Stimulated activated CD4-positive, alpha-beta T cell treated with anti-CD3 and anti-CD28 coated beads, Interleukin-1b, Interleukin-23, amount 100 ng/mL, for 4 hours (primary cell): Measurements from ENCODE around the gene NFATC1.
"Not testable (repeated sequence)": the region's sequence is repeated elsewhere in the genome, so short reads cannot be mapped to it uniquely, and the experiment has no call there.

ENCODE experiments used
- DNase-seq, 2 donors: peaks; one replicate each; pipeline ENCODE4 v3.0.0-alpha.2; 2020; ENCODE audit warnings: low read depth in 2 of 2

NFATC1 gene

DNA sequence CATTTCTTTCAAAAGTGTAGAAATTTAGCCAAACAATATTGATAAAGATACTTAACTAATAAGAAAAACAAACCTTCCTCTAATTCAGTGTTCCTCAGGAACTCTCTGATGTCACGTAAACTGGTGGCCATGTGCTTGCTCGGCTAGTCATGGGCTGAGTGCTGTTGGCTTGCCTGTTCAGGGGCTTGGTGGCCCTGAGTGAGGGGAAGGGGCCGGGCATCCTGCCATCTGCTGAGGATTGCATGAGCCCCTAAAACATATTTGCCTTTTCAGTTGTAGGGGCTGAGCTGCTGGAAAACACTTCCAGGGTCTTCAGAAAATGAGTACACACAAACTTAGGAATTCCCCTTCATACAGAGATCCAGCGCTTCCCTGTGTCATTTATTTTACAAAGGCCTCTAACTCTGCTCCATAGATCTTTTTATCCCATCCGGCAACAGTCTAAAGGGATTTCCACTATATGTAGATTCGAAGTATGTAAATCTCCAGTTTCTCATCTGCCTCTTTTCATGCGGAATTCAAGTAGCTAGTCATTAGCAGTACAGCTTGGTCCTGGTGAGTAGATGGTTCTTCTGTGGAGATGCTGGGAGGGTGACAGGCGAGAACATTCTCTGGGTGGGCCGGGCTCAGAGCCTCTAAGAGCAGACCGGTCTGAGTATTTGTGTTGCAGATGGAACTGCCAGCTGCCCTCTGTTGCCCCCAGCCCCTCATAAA lies 20.1 kb upstream of the NFATC1 start:
- no peak for DNase-seq

DNA sequence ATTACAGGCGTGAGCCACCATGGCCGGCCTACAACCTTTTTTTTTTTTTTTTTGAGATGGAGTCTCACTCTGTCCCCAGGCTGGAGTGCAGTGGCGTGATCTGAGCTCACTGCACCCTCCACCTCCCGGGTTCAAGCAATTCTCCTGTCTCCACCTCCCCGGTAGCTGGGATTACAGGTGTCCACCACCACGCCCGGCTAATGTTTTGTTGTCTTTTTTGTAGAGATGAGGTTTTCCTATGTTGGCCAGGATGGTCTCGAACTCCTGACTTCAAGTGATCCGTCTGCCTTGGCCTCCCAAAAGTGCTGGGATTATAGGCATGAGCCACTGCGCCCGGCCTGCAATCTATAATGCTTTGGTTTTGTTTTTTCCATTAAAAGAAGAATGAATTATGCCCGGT lies 19.1 kb upstream of the NFATC1 start:
- DNase-seq: not testable (repeated sequence)

DNA sequence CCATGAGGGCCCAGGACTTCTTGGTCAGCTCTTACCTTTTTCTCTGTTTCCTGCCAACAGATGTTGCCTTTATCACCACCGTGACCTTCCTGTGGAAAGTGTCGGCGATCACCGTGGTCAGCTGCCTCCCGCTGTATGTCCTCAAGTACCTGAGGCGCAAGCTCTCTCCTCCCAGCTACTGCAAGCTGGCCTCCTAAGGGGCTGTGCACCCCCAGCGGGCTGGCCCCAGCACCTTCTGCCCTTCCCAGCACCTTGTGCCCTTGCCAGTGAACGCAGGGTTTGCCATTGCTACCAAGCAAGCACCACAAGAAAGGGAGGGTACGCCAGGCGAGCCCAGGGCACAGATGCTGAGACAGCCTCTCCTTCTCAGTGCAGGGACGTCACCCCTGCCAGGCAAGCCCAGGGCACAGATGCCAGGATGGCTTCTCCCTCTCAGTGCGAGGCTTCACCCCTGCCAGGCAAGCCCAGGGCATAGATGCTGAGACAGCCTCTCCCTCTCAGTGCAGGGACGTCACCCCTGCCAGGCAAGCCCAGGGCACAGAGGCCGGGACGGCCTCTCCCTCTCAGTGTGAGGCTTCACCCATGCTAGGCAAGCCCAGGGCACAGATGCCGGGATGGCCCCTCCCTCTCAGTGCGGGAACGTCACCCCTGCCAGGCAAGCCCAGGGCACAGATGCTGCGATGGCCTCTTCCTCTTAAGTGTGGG lies 18.4 kb upstream of the NFATC1 start:
- no peak for DNase-seq

DNA sequence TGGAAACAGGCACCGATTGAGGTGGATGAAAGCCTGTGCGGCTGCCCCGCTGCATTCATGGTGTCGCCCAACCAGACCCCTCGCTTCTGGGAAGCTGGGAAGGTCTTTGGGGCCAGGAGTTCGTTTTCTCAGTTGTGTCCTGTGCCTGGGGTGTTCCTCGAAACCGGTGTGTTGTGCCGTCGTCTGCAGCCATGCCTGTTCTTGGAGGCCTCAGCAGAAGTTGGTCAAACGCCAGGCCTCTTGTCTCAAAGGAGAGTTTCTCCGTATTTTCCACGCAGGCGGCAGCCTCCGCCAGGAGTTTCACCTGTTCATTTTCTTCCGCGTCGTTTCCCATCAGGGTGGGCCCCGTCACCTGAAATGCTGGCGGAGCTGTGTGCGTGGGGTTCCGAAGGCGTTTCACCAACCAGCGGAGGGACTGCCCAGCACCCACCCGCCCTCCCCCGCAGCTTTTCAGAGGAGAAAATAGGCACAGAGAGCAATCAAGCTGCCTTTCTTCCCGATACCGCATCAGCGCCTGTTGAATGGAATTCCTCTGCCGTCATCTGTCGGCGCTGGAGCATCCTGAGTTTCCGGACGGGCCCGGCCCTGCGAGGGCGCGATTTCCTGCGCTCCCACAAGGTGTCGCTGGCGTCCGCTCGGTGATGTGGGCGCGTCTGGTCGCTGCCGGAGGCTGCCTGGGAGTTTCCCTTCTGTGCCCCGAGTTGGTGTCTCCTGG lies 17.0 kb upstream of the NFATC1 start:
- peak; percentile 82 to 84 for DNase-seq

DNA sequence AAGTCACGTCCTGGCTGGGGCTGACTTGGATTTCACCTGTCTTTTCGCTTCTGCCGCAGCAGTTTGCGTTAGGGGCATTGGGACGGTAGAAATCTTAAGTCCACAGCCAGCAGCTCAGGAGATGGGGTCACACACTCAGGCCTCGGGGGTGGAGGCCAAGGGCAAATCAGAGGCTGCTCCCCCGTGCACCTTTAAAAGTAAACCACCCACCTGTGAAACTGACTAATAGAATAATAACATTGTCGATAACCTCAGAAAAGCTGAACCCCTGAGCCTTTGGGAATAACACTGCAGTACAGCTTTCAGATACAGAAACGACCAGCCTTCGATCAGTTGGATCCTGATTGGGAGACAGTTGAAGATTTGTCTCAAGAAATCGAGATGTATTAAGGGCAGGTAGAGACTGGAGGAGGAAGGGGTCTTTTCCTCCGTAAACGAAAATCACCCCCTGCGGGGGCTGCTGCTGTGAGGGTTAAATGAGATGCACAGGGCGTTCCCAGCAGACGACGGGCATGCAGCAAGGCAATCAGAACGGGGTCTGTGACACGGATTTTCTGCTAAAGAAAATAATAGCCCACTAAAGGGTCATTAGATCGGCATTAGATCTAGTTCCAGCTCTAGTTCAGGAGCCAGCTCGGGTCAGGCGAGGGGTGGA lies 16.4 kb upstream of the NFATC1 start:
- no peak for DNase-seq

DNA sequence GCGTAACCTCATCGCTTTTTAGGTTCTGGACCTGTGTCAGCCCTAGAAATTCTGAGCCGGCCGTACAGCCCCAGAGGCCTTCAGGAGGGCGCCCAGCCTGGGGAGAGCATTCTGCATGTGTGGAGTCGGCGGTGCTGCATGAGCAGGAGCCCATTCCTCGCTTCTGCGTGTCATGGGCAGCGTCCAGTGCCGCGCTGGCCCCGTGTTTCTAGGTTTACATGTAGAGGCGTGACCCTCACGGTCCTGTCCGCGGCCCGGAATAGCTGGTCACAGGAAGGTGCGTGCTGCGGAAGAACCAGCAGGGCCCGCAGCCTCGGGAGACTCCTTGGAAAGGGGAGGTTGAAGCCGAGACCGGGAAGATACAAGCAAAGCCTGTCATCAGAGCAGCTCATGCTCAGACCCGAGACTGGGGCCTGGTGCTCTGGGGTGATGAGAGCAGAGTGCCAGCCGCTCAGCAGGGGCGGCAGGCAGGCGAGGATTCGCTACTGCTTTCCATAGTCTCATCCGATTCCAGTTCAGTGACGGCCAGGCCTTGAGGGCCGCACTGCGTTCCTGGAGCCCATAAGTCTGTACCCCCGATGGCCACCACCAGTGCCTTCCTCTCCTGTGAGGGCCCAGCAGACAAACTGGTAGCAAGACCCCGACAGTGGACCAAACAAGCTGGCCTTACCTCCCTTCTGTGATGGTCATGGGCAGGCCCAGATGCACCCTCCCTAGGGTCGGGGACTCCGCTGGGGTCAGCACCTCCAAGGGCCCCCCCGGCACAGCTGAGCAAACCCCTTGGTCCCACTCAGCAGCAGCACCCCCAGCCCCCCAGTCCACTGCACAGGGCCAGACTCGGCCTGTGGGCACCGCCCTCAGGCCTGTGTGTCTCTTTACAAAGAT lies 15.6 kb upstream of the NFATC1 start:
- no peak for DNase-seq

DNA sequence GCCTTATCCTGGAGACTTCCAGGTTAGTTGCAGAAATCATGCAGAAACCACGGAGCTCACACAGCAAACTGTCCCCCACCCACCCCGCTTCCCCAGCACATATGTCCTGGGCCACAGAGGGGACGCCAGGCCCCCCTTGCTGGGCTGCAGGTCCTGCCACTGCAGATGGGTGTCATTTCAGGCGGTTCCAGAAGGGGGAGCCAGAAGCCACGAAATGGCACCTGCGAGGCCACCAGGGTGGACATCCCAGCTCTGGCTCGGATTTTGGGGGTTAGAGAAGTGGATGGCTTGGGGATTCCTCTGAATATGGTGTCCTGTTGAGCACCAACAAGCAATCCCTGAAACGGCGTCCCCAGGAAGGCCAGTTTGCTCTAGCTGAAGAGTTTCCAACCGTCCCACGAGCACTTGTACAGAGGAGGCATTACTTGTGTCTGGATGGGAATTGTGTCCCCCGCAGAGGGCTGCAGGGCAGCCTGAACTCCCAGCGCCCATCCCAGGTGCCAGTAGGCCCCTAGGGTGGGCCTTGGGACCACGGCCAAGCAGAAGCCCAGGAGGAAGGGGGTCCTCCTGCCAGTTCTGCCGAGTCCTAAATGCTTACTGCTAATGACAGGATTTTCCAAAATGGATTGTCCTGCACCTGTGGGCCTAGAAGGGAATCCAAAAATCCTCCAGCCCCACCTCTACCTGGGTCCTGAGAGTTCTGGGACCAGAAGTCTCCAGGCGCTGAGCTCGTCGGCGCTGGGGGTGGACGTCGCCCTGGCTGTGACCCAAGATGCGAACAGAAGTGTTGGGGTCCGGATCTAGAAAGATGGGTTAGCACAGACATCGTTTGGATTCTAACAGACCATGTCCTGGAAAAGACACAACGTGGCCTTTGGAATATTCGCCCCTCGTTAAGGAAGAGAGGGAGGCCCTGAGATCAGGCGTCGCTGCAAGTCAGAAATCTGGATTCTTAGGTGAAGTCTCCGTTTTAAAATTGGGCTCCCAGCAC lies 14.6 kb upstream of the NFATC1 start:
- peak; percentile 70 to 73 for DNase-seq

DNA sequence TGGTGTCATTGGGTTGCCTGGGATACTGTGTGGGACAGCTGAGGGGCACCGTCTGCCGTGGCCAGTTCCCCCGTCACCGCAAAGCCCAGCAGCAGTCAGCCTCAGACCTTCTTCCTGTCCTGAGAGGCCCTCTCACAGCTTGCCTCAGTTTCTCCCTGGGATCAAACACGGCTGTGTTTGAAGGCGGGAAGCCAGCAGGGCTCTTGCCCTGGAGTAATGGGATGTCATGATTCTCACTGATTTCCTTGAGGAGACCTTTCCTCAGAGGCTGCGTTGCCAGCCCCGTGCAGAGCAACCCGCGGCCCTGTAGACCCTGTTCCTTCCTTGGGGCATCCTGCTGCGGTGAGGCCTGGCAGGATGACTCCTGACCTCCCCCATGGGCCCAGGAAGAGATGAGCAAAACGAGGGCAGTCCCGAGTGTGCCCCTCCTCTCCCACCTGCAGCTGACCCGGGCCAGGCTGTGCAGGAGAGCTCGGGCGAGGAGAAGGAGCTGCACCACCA lies 13.9 kb upstream of the NFATC1 start:
- DNase-seq: no peak

DNA sequence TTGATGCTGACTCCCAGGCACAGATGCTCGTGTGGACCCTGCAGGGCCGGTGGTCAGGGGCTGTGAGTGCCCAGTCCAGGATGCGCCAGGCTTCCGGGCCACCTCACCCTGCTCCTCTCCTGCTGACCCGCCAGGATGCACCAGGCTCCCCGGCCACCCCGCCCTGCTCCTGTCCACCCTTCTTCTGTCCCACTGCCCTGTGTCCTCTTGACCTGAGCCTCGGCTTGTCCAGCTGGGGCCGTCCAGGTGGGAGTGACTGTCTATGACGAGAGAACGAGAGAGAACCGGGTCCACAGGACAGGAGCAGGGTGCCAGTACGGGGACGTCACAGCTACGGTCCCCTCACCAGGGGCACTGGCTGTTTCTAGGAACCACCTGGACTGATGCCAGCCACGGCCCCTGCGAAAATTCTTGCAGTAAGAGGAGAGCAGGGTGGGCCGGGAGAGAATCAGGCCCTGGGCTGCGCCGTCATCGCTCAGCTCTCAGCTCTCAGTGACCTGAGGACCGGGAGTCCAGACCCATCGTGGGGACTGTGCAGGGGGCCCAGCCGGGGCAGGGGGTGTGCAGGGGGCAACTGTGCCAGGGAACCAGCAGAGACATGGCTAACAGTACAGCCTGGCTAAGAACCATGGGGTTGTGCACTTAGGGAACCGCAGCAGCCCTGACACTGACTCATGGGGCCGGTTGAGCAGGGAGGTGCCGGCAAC lies 12.9 kb upstream of the NFATC1 start:
- DNase-seq: no peak

DNA sequence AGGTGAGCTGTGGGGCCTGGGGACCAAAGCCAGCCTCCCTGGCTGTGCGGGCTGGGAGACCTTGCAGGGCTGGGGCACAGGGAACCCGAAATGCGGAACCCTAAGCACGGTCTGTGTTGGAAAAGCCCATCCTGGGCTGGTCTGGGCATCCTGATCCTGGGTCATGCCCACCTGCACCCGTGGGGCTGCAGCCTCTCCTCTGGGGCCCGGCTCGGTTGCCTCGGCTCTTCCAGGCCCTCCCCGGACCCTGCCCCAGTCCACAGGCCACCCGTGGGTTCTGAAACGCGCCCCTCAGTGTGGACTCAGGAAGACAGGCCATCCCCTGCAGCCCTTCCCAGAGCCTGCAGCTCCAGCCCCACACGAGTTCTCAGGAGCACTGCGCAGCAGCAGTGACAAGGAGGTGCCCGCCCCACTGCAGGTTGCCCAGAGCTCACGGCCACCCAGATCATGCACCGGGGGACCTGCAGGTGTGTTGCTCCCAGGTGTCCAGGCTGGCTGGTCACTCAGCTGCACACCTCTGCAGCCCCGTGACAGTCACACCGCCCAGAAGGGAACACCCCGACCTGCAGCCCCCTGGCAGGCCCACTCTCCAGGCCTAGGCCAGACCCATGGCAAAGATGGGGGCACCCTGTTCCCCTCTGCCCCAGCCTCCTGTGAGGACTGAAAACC lies 12.2 kb upstream of the NFATC1 start:
- no peak for DNase-seq

DNA sequence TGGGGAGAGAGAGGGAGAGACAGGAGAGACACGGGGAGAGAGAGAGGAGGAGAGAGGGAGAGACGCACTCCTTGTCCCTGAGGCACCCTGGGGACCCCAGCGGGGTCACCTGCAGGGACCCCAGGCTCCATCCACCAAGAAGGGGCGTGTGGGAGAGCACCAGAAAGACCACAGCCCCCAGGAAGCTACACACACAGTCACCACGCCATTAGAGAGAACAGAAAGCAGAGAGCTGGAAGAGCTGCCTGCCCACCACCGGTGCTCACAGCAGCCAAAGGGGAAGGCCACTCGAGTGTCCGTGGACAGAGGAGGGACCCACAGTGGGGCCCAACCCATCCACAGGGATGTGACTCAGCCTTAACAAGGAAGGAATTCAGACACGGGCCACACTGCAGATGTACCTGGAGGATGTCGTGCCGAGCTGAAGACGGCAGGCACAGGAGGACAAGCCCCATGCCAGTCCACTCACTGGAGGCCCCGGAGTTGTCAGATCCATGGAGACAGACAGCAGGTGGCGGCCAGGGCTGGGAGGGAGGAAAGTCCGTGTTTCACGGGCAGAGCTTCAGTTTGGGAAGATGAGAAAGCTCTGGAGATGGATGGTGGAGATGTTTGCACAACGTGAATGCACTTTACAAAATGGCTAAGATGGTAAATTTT lies 11.5 kb upstream of the NFATC1 start:
- no peak for DNase-seq

DNA sequence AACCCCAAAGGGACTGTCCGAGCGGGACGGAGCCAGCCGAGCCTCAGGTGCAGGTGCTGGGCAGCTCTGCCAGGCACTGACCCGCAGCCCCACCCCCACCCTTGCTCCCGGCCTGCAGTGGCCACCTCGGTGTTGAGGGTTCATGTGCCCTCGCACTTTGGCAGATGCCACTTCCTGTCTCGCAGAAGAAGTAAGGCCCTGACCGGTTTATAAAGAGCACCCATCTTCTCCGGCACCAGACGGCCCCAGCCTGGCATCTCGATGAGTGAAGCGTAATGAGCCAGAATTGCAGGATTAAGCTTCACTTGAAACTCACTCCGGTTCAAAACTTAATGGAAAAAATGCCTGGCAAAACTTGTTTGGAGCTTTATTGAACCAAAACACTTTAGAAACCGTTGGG lies 10.9 kb upstream of the NFATC1 start:
- no peak for DNase-seq

DNA sequence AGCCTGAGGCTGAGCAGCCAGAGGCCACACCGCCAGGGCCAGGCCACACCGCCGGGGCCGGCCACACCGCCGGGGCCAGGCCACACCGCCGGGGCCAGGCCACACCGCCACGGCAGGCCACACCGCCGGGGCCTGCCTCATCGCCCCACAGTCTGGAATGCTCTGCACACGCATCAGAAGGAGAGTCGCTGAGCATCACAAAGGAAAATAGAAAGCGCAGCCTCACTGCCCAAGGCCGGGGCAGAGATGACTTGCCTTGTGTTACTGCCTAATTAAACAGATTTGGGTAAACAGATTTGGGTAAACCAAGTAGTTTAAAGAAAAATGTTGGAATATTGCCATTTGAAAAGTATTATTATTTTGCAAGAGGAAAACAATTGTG lies 10.4 kb upstream of the NFATC1 start:
- no peak for DNase-seq

DNA sequence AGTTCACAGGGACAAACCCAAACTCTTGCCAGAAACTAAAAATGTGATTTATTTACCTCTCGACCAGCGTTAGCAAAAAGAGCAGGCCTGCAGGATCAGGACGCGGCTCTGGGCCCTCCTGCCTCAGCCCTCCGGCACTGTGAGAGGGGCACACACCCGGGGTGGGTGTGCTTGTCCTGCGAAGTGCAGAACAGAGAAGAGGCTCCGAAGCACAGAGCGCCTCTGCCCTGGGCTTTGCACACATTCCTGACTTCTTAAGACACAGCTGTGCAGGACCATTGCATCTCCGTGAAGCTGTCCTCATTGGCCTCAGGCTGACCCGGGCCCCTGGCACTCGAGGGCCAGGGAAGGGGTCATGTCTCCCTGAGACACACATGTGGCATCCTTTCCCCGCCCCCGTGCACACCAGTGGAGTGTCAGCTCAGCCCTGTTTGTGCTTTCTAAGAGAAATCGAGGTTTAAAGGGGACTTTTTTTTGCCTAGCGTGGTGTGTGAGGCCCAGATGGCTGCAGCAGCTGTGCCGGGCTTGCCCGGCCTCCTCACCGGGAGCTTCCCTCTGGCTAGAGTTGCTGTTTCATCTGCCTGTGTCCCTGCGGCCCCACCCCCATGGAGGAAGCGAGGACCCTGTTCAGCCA lies 9.9 kb upstream of the NFATC1 start:
- no peak for DNase-seq

DNA sequence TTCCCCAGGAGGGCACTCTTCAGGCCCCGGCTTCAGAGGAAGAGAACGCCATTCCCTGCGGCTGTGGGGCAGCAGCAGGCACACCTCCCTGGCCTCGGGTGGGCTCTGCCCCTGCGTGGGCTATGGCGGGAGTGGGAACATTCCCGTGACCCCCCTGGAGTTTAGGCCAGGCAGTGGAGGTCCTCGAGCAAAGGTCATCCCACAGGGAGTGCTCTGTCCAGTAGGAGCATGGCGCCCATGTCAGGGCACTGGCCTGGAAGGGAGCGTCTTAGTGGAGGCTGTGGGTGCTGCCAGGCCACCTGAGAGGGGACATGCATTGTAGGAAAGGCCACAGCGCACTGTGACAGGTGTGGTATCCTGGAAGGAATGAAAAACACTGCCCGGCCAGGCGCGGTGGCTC lies 9.2 kb upstream of the NFATC1 start:
- no peak for DNase-seq

DNA sequence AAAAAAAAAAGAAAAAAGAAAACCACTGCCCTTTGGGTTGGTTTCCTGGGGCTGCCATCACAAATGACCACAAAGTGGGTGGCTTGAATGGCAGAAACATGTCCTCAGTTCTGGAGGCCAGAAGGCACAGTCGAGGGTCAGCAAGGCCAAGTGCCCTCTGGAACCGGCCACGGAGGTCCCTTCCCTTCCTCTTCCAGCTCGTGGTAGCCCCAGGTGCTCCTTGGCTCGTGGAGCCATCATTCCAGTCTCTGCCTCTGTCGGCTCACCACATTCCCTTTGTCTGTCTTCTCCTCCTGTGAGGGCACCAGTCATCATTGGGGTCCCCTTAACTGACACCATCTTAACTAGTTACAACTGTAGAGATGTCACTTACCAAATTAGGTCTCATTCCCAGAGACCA lies 8.5 kb upstream of the NFATC1 start:
- no peak for DNase-seq

DNA sequence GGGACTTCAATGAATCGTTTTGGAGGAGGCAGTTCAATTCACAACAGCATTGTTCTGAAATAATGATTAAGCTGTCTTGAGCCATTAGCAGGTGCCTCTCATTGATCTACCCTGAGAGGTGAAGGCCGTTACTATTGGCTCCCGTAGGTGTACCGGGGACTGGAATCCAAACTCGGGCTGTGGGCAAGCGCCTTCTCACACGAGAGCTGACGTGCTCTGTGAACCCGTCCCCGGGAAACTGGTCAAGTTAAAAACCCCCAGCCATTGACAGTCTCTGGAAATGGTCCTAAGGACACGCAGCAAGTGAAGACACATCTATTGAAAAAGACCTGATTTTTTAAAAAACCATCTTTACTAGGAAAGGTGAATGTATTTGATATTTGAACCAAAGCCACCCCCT lies 8.1 kb upstream of the NFATC1 start:
- DNase-seq: no peak

DNA sequence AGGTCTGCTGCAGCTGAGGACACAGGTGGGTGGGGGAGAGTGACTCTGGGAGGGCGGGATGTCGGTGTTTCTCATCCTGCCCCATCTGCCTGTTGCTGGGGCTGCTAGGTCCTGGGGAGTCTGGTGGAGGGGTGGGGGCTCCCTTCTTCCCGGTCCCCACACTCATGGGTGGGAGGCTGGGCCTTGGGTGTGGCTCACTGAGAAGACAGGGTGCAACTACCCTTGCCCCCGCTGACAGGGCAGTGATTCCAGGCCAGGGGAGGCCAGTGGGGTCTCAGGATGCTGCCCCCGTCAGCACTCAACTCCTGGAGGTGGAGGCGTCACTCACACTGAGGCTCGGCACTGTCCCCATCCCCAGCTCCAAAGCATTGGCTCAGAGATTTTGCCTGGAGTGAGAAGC lies 7.7 kb upstream of the NFATC1 start:
- DNase-seq: no peak
